Measurements from ENCODE around the gene DPH1.

- TF ChIP-seq POLR2A (IDR thresholded peaks at IDR 0.05) (no peak), CTCF (IDR thresholded peaks at IDR 0.05) (no peak), EP300 (IDR thresholded peaks at IDR 0.05) (no peak)
Observed at GRCh38 chr17:2048805-2049204, 18.9 kb downstream of the DPH1 start.

Measured in ovary (tissue), 3 donors.